ENCODE measurements around the gene TRMT11. TPM values are rescaled to one million over a fixed set of nuclear protein-coding genes. Genes with fewer than 3 reads are reported as not detected.

The TRMT11 gene
- total and polyA plus RNA-seq, 8 donors, result 7.0 to 124 (median 49.9) TPM

GRCh38 chr6:126048635-126049034 lies 62.3 kb downstream of the TRMT11 start:
- Histone ChIP-seq H3K36me3 (peaks cover 5 to 34% (median 32%) of the 10 kb centered on the region in 4 donors), H3K4me1 (peaks cover 0 to 8% (median 2%) of the 10 kb centered on the region in 4 donors), H3K9me3 (no peaks in the 10 kb centered on the region), H3K27me3 (no peaks in the 10 kb centered on the region), H3K4me3 (no peak overlapping the region), H3K27ac (no peak overlapping the region)
- DNase-seq, result no peak
- TF ChIP-seq, protein P1, sequence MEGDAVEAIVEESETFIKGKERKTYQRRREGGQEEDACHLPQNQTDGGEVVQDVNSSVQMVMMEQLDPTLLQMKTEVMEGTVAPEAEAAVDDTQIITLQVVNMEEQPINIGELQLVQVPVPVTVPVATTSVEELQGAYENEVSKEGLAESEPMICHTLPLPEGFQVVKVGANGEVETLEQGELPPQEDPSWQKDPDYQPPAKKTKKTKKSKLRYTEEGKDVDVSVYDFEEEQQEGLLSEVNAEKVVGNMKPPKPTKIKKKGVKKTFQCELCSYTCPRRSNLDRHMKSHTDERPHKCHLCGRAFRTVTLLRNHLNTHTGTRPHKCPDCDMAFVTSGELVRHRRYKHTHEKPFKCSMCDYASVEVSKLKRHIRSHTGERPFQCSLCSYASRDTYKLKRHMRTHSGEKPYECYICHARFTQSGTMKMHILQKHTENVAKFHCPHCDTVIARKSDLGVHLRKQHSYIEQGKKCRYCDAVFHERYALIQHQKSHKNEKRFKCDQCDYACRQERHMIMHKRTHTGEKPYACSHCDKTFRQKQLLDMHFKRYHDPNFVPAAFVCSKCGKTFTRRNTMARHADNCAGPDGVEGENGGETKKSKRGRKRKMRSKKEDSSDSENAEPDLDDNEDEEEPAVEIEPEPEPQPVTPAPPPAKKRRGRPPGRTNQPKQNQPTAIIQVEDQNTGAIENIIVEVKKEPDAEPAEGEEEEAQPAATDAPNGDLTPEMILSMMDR (IDR thresholded peaks at IDR 0.05), result no peak
- TF ChIP-seq POLR2AphosphoS5 (IDR thresholded peaks at IDR 0.05) (no peak), EP300 (IDR thresholded peaks at IDR 0.05) (no peak), POLR2A (IDR thresholded peaks at IDR 0.05) (no peak)
- WGBS, 5 donors, result 88 to 99% (median 91%) methylated on average over 3 to 4 of the region's 4 CpGs
- intact Hi-C loops (cut with DNase I; ENCODE audit: low total_unique reads), result no loop called here

DNA sequence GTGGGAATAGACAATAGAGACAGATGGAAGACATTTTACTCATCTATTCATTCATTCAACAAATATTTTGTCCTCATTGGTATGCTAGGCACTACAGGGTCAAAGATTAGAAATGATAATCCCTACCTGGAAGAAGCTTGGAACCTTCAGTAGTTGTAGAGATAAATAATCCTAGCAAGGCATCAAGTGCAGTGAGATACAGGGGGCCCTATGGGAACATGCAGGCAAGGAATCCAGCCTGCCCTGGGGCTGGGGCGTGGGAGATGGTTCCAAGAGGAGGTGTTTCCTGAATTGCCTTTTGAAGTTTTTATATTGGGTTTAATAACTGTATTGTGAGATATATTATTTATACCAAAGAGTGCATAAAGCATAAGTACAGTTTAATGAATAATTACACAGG lies 64.5 kb downstream of the TRMT11 start:
- Histone ChIP-seq H3K27me3 (no peaks in the 10 kb centered on the region), H3K4me3 (no peak overlapping the region), H3K4me1 (peaks cover 0 to 8% (median 2%) of the 10 kb centered on the region in 4 donors), H3K27ac (no peak overlapping the region), H3K9me3 (no peaks in the 10 kb centered on the region), H3K36me3 (peaks cover 5 to 38% (median 33%) of the 10 kb centered on the region in 4 donors)
- 80 to 100% (median 94%) methylated on average over 1 of the region's 1 CpG for WGBS, 5 donors
- intact Hi-C loops (cut with DNase I; ENCODE audit: low total_unique reads), result no loop called here
- TF ChIP-seq POLR2AphosphoS5 (IDR thresholded peaks at IDR 0.05) (no peak), EP300 (IDR thresholded peaks at IDR 0.05) (no peak), POLR2A (IDR thresholded peaks at IDR 0.05) (no peak)
- TF ChIP-seq, protein P1 (IDR thresholded peaks at IDR 0.05), result no peak
- DNase-seq, result no peak

DNA sequence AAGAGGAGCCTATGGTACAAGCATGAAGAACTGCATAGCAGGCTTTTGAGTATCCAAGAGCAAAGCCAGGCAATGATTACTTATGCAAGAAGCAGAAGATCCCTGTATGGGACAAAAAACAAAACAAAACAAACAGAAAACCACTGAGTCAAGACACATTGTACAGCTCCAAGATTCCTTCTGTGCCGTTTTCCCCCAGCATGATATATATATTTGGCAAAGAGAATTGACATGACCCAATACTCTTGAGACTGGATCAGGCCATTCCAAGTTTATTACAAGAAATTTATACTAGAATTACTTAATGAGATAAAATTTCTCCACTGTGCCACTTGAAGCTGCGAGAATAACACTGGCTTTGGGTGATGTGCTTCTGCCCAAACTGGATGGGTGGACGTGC lies 65.5 kb downstream of the TRMT11 start:
- no peak for TF ChIP-seq EP300 (IDR thresholded peaks at IDR 0.05)
- no peak for TF ChIP-seq POLR2AphosphoS5 (IDR thresholded peaks at IDR 0.05)
- TF ChIP-seq, protein P1 (IDR thresholded peaks at IDR 0.05), result no peak
- TF ChIP-seq POLR2A (IDR thresholded peaks at IDR 0.05), result no peak
- Histone ChIP-seq H3K27me3 (no peaks in the 10 kb centered on the region), H3K36me3 (peaks cover 5 to 35% (median 31%) of the 10 kb centered on the region in 4 donors), H3K27ac (no peak overlapping the region), H3K4me3 (no peak overlapping the region), H3K4me1 (peaks cover 0 to 8% (median 2%) of the 10 kb centered on the region in 4 donors), H3K9me3 (no peaks in the 10 kb centered on the region)
- no peak for DNase-seq
- intact Hi-C loops (cut with DNase I; ENCODE audit: low total_unique reads), result no loop called here
- 81 to 92% (median 91%) methylated on average over 3 of the region's 3 CpGs for WGBS, 5 donors

DNA sequence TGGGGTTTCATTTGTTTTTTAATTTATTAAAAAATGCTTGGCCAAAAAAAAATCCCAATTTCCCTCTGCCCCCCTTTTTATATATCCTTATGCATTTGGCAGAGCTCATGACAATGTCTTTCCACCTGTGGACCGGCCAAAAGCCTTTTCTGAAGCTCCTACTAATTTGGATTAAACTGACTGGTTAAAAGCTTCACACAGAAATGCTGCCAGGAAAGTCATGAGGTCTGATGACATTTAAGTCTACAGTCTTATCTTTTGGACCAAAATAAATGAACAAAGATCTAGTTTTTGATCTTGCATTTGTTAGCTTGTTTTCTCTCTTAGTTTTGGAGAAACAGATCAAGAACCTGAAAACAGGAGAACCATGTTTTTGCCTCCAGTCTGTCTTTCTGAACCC lies 66.1 kb downstream of the TRMT11 start:
- DNase-seq, result no peak
- no peak overlapping the region for H3K27ac ChIP-seq
- no peaks in the 10 kb centered on the region for H3K27me3 ChIP-seq
- peaks cover 4 to 29% (median 24%) of the 10 kb centered on the region in 4 donors for H3K36me3 ChIP-seq
- H3K4me1 ChIP-seq, result peaks cover 0 to 8% (median 2%) of the 10 kb centered on the region in 4 donors
- H3K4me3 ChIP-seq, result no peak overlapping the region
- intact Hi-C loops (cut with DNase I; ENCODE audit: low total_unique reads), result no loop called here
- WGBS, 5 donors, result 0 to 45% (median 33%) methylated on average over 1 of the region's 1 CpG
- no peaks in the 10 kb centered on the region for H3K9me3 ChIP-seq
- TF ChIP-seq POLR2AphosphoS5 (IDR thresholded peaks at IDR 0.05) (no peak), EP300 (IDR thresholded peaks at IDR 0.05) (no peak), POLR2A (IDR thresholded peaks at IDR 0.05) (no peak)
- TF ChIP-seq, protein P1 (IDR thresholded peaks at IDR 0.05), result no peak
